OCI-LY7 (cell line): ENCODE measurements around the gene DNM3.

Experiments
- EZH2phosphoT487 ChIP-seq: fragments of 200-600 bp; sonication (generic); IDR thresholded peaks from 2 replicates; pipeline ENCODE4 v1.6.1; 2018; ENCODE audit warnings: low read depth, borderline replicate concordance, mild to moderate bottlenecking, mixed run types, antibody characterized with exemption, low read length, moderate library complexity, mixed read lengths
- TF ChIP-seq, protein P1 (sequence below): fragments of 200-600 bp; sonication (generic); conservative IDR thresholded peaks from 2 replicates; pipeline ENCODE4 v1.5.1; 2014; ENCODE audit warnings: mild to moderate bottlenecking, antibody characterized with exemption, low read length, moderate library complexity, mixed read lengths

DNA sequence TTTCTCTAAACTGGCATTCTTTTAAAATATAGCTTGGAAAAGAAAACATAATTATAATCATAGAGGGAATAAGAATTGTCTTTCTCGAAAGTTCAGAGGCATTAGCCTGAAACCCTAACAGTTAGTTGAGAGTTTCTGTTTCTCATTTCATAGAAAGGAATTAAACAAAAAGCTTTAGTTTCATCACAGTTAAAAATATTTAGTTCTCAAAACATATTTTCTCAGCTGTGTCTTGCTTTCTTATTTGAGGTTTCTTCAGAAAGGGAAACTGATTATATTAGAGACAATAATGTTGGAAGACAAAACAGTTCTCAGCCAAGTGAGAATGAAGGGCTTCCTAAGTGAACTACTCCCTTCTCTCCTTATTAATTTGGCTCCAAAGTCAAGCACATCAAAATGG lies 503.8 kb downstream of the DNM3 start:
- TF ChIP-seq, protein P1, sequence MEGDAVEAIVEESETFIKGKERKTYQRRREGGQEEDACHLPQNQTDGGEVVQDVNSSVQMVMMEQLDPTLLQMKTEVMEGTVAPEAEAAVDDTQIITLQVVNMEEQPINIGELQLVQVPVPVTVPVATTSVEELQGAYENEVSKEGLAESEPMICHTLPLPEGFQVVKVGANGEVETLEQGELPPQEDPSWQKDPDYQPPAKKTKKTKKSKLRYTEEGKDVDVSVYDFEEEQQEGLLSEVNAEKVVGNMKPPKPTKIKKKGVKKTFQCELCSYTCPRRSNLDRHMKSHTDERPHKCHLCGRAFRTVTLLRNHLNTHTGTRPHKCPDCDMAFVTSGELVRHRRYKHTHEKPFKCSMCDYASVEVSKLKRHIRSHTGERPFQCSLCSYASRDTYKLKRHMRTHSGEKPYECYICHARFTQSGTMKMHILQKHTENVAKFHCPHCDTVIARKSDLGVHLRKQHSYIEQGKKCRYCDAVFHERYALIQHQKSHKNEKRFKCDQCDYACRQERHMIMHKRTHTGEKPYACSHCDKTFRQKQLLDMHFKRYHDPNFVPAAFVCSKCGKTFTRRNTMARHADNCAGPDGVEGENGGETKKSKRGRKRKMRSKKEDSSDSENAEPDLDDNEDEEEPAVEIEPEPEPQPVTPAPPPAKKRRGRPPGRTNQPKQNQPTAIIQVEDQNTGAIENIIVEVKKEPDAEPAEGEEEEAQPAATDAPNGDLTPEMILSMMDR, result no peak
- no peak for TF ChIP-seq EZH2phosphoT487
